DND-41 (cell line): ENCODE measurements around the gene MICU1.
A peak's percentile ranks its signal among the peaks of the same experiment; 100 is the strongest.

Source experiments
- ATAC-seq: fragments of 200-7000 bp; cut with Tn5 transposase; 3 replicates; pipeline ENCODE4 v1.9.1; 2021; ENCODE audit warnings: low read depth; ENCODE audit not compliant: insufficient read depth
- DNase-seq: peaks from one replicate; pipeline ENCODE4 v3.0.0-alpha.2; 2020
- H2AFZ ChIP-seq: 2 replicates; pipeline ENCODE4 v1.6.0; 2012; ENCODE audit warnings: low read depth, low read length
- H3K27ac ChIP-seq: 2 replicates; pipeline ENCODE4 v1.5.1; 2012; ENCODE audit warnings: low read length, inconsistent platforms
- H3K27me3 ChIP-seq: fragments of 200-600 bp; sonication (generic); 2 replicates; pipeline ENCODE4 v1.6.0; 2012; ENCODE audit warnings: low read length, mild to moderate bottlenecking, inconsistent platforms; ENCODE audit not compliant: insufficient read depth, poor library complexity
- H3K36me3 ChIP-seq: 2 replicates; pipeline ENCODE4 v1.5.1; 2012; ENCODE audit warnings: low read length, inconsistent platforms; ENCODE audit not compliant: insufficient read depth
- H3K4me1 ChIP-seq: 2 replicates; pipeline ENCODE4 v1.5.1; 2012; ENCODE audit warnings: mild to moderate bottlenecking, low read length; ENCODE audit not compliant: insufficient read depth
- H3K4me2 ChIP-seq: 2 replicates; pipeline ENCODE4 v1.6.0; 2012; ENCODE audit warnings: mild to moderate bottlenecking, moderate library complexity, low read length, inconsistent platforms; ENCODE audit not compliant: insufficient read depth
- H3K4me3 ChIP-seq, 2 experiments: fragments of 200-600 bp in 1 of 2; shearing (Covaris generic) in 1 of 2; 2 replicates each; pipeline ENCODE4 v1.5.1; 2012 to 2016; ENCODE audit warnings: inconsistent platforms in 2 of 2, low read length in 2 of 2, mild to moderate bottlenecking in 2 of 2, low read depth in 1 of 2, moderate library complexity in 1 of 2
- H3K79me2 ChIP-seq: 2 replicates; pipeline ENCODE4 v1.6.0; 2012; ENCODE audit warnings: low read length, inconsistent platforms; ENCODE audit not compliant: insufficient read depth
- H3K9ac ChIP-seq: 2 replicates; pipeline ENCODE4 v1.6.0; 2012; ENCODE audit warnings: low read depth, mild to moderate bottlenecking, inconsistent platforms, low read length, moderate library complexity
- H3K9me3 ChIP-seq: 2 replicates; pipeline ENCODE4 v1.5.1; 2012; ENCODE audit warnings: low read length, moderate library complexity, mild to moderate bottlenecking, inconsistent platforms; ENCODE audit not compliant: insufficient read depth, severe bottlenecking
- H4K20me1 ChIP-seq: 2 replicates; pipeline ENCODE4 v1.6.0; 2012; ENCODE audit warnings: low read length; ENCODE audit not compliant: insufficient read depth
- CTCF ChIP-seq: IDR thresholded peaks from 2 replicates; pipeline ENCODE4 v1.5.1; 2012; ENCODE audit warnings: borderline replicate concordance, low read length, moderate library complexity, mild to moderate bottlenecking; ENCODE audit not compliant: poor library complexity, severe bottlenecking; ENCODE audit errors: extremely low read depth
- EZH2 ChIP-seq: IDR thresholded peaks from 3 replicates; pipeline ENCODE4 v1.6.1; 2012; ENCODE audit warnings: borderline replicate concordance, low read depth, mild to moderate bottlenecking, moderate library complexity, low read length, inconsistent platforms; ENCODE audit not compliant: severe bottlenecking

The MICU1 gene

GRCh38 chr10:72642318-72642717 is 16.4 kb upstream of the MICU1 start:
- H3K4me3 ChIP-seq: no peak overlapping the region
- H4K20me1 ChIP-seq: no peaks in the 10 kb centered on the region
- no peaks in the 10 kb centered on the region for H3K27me3 ChIP-seq
- H2AFZ ChIP-seq: no peak overlapping the region
- H3K4me1 ChIP-seq: 0 out of 2 replicates have a peak, but pooled peaks cover 2% of the 10 kb centered on the region
- H3K9ac ChIP-seq: no peak overlapping the region
- no peaks in the 10 kb centered on the region for H3K9me3 ChIP-seq
- H3K36me3 ChIP-seq: no peaks in the 10 kb centered on the region
- ATAC-seq (no peak), DNase-seq (no peak)
- TF ChIP-seq EZH2: no peak
- no peak overlapping the region for H3K4me2 ChIP-seq
- H3K27ac ChIP-seq: no peak overlapping the region
- H3K79me2 ChIP-seq: no peaks in the 10 kb centered on the region

- Histone ChIP-seq H3K4me2 (no peak overlapping the region), H3K9me3 (no peaks in the 10 kb centered on the region), H2AFZ (no peak overlapping the region), H4K20me1 (no peaks in the 10 kb centered on the region), H3K9ac (no peak overlapping the region), H3K36me3 (no peaks in the 10 kb centered on the region), H3K79me2 (no peaks in the 10 kb centered on the region), H3K27ac (no peak overlapping the region), H3K4me1 (0 out of 2 replicates have a peak, but pooled peaks cover 3% of the 10 kb centered on the region), H3K4me3 (no peak overlapping the region), H3K27me3 (no peaks in the 10 kb centered on the region)
- DNase-seq: no peak
- no peak for ATAC-seq
- TF ChIP-seq CTCF: no peak
Observed at GRCh38 chr10:72639441-72639873, 13.6 kb upstream of the MICU1 start.

GRCh38 chr10:72638586-72639440 is 12.9 kb upstream of the MICU1 start:
- Histone ChIP-seq H3K27me3 (no peaks in the 10 kb centered on the region), H3K9me3 (no peaks in the 10 kb centered on the region), H3K9ac (no peak overlapping the region), H3K36me3 (no peaks in the 10 kb centered on the region), H4K20me1 (no peaks in the 10 kb centered on the region), H3K79me2 (no peaks in the 10 kb centered on the region), H3K4me1 (0 out of 2 replicates have a peak, but pooled peaks cover 3% of the 10 kb centered on the region), H3K4me3 (no peak overlapping the region), H2AFZ (no peak overlapping the region), H3K27ac (no peak overlapping the region), H3K4me2 (no peak overlapping the region)
- TF ChIP-seq EZH2 (no peak), CTCF (no peak)
- ATAC-seq (no peak), DNase-seq (no peak)

GRCh38 chr10:72637398-72637857 is 11.5 kb upstream of the MICU1 start:
- Histone ChIP-seq H3K4me2 (no peak overlapping the region), H3K36me3 (no peaks in the 10 kb centered on the region), H3K4me1 (0 out of 2 replicates have a peak, but pooled peaks cover 3% of the 10 kb centered on the region), H3K79me2 (no peaks in the 10 kb centered on the region), H3K4me3 (no peak overlapping the region), H3K27me3 (no peaks in the 10 kb centered on the region), H2AFZ (no peak overlapping the region), H3K27ac (no peak overlapping the region), H4K20me1 (no peaks in the 10 kb centered on the region), H3K9me3 (no peaks in the 10 kb centered on the region), H3K9ac (no peak overlapping the region)
- TF ChIP-seq CTCF: no peak
- no peak for TF ChIP-seq EZH2
- ATAC-seq (peak; percentile 94), DNase-seq (peak; percentile 61)
